HT1080 (cell line): ENCODE data around the gene CSAD. TPM values are rescaled to one million over a fixed set of nuclear protein-coding genes. Genes with fewer than 3 reads are reported as not detected.

Experiments
- DNase-seq: peaks from one replicate; pipeline ENCODE4 v3.0.0-alpha.2; 2015; ENCODE audit warnings: low read depth
- polyA plus RNA-seq, 2 experiments: library from polyadenylated mRNA; depleted of rRNA; stranded (reverse); fragments of >200 nt; gene quantifications; 2 replicates each; pipeline ENCODE4 v1.2.3, GENCODE V29; 2015
- total RNA-seq: library from RNA; depleted of rRNA; stranded (reverse); fragments of >200 nt; shearing (Covaris generic); gene quantifications from 2 replicates; pipeline ENCODE4 v1.2.3, GENCODE V29; 2014; rRNA removed

CSAD gene
- total RNA-seq = 3.1 and 3.7 TPM in 2 replicates
- polyA plus RNA-seq (2015; cell fraction: cytosol; rRNA removed) = 1.5 and 3.4 TPM in 2 replicates
- 37.9 and 47.5 TPM in 2 replicates for polyA plus RNA-seq (2015; cell fraction: nucleus; rRNA removed)

GRCh38 chr12:53180220-53180930 lies at the start of gene CSAD, which contains the start of gene ZNF740:
CSAD (minus strand) TSS chr12:53180925; CDS start chr12:53173470, 7,455 bp downstream.
ZNF740 (plus strand) TSS chr12:53180722; CDS start chr12:53181984, 1,262 bp downstream.
- DNase-seq = peak; percentile 98

- DNase-seq = no peak
These were observed 49.6 kb upstream of the CSAD start for GRCh38 chr12:53230108-53230845.

GRCh38 chr12:53229454-53229853 lies 48.7 kb upstream of the CSAD start:
- DNase-seq = no peak

- DNase-seq = no peak
These were observed 47.1 kb upstream of the CSAD start for GRCh38 chr12:53227836-53228235.

GRCh38 chr12:53227341-53227740 lies 46.6 kb upstream of the CSAD start:
- no peak for DNase-seq

- DNase-seq = no peak
These were observed 46.1 kb upstream of the CSAD start for GRCh38 chr12:53226815-53227214.

GRCh38 chr12:53225635-53226424 lies 45.1 kb upstream of the CSAD start:
- no peak for DNase-seq

- DNase-seq = no peak
These were observed 44.3 kb upstream of the CSAD start for GRCh38 chr12:53224897-53225634.

GRCh38 chr12:53224061-53224896 lies 43.6 kb upstream of the CSAD start:
- no peak for DNase-seq

GRCh38 chr12:53223389-53224060 lies 42.8 kb upstream of the CSAD start:
- peak; percentile 58 for DNase-seq

- no peak for DNase-seq
These were observed 42.1 kb upstream of the CSAD start for GRCh38 chr12:53222806-53223261.

GRCh38 chr12:53222170-53222721 lies 41.5 kb upstream of the CSAD start:
- no peak for DNase-seq

- peak; percentile 54 for DNase-seq
These were observed 40.7 kb upstream of the CSAD start for GRCh38 chr12:53221203-53222080.

GRCh38 chr12:53220694-53221202 lies 40.0 kb upstream of the CSAD start:
- DNase-seq = peak; percentile 94

- DNase-seq = peak; percentile 66
These were observed 39.4 kb upstream of the CSAD start for GRCh38 chr12:53219956-53220693.

GRCh38 chr12:53219292-53219955 lies 38.7 kb upstream of the CSAD start:
- no peak for DNase-seq
